K562 (cell line): ENCODE measurements around the gene CHRNA9. TPM values are rescaled to one million over a fixed set of nuclear protein-coding genes. Genes with fewer than 3 reads are reported as not detected.

ENCODE experiments used
- ATAC-seq: fragments of 200-7000 bp; cut with Tn5 transposase; 3 replicates; pipeline ENCODE4 v1.9.1; 2020; ENCODE audit warnings: moderate library complexity
- BruUV-seq: library from RNA; stranded (reverse); fragments of 400-500 nt; replicated peaks from 2 replicates; lab custom pipeline; 2021; lab: Mats Ljungman, UMichigan
- CTCF ChIA-PET: fragments of 300-600 bp; formaldehyde crosslinking; extraction: SDS; loops from one replicate; lab custom pipeline; 2021; ENCODE audit warnings: low intra/inter-chr PET ratio; lab: Yijun Ruan, JAX
- POLR2A ChIA-PET: fragments of 300-600, 350-650 bp; sonication (Branson Sonifier 250); formaldehyde crosslinking; extraction: SDS; loops from one replicate; lab custom pipeline; 2021; ENCODE audit warnings: antibody characterized with exemption, inconsistent platforms; lab: Yijun Ruan, JAX
- DNase-seq, 4 experiments: peaks; one replicate each; pipeline versions ENCODE4 v3.0.0 to v3.0.0-alpha.2; 2011 to 2018; ENCODE audit warnings: low spot score in 3 of 4, mixed read lengths in 3 of 4; ENCODE audit errors: extremely low read depth in 1 of 4
- FAIRE-seq: peaks from 2 replicates; lab custom pipeline; 2011; peaks lifted over from hg19 to GRCh38; lab: Jason Lieb, UNC
- H2AFZ ChIP-seq: 2 replicates; pipeline ENCODE4 v1.6.0; 2011; ENCODE audit warnings: low read depth, low read length, control low read depth, inconsistent platforms
- H3K27ac ChIP-seq: fragments of 200-600 bp; 3 replicates; pipeline ENCODE4 v1.8.0; 2011; ENCODE audit warnings: low read depth, mild to moderate bottlenecking, control low read depth, inconsistent platforms, low read length, moderate library complexity, mixed read lengths; ENCODE audit errors: extremely low read depth
- H3K27me3 ChIP-seq, 2 experiments: fragments of 300-600 bp in 1 of 2; 2 replicates in 1 of 2; 3 replicates in 1 of 2; pipeline versions ENCODE4 v1.6.0 to v1.8.0; 2011; ENCODE audit warnings: inconsistent platforms in 2 of 2, low read length in 2 of 2, mild to moderate bottlenecking in 1 of 2, mixed read lengths in 1 of 2, moderate library complexity in 1 of 2; ENCODE audit not compliant: control insufficient read depth in 2 of 2, insufficient read depth in 2 of 2
- H3K36me3 ChIP-seq: fragments of 300-600 bp; 3 replicates; pipeline ENCODE4 v1.8.0; 2011; ENCODE audit warnings: mild to moderate bottlenecking, low read length, inconsistent platforms; ENCODE audit not compliant: control insufficient read depth, insufficient read depth
- H3K4me1 ChIP-seq, 2 experiments: fragments of 200-600 bp in 1 of 2; replicated peaks in 1 of 2; 2 replicates in 1 of 2; 3 replicates in 1 of 2; pipeline versions ENCODE4 v1.5.1 to v1.8.0; 2011; ENCODE audit warnings: inconsistent platforms in 2 of 2, low read length in 2 of 2, mild to moderate bottlenecking in 1 of 2, mixed read lengths in 1 of 2, moderate library complexity in 1 of 2; ENCODE audit not compliant: control insufficient read depth in 2 of 2, insufficient read depth in 2 of 2
- H3K4me2 ChIP-seq: 2 replicates; pipeline ENCODE4 v1.6.1; 2011; ENCODE audit warnings: low read length, control low read depth, inconsistent platforms, mixed read lengths; ENCODE audit not compliant: insufficient read depth
- H3K4me3 ChIP-seq: fragments of 200-600 bp; sonication (generic), shearing (Covaris generic); 2 replicates; pipeline ENCODE4 v1.5.1; 2016; ENCODE audit warnings: control low read depth, inconsistent platforms
- H3K79me2 ChIP-seq: fragments of 200-600 bp; 3 replicates; pipeline ENCODE4 v1.8.0; 2011; ENCODE audit warnings: low read length, inconsistent platforms; ENCODE audit not compliant: control insufficient read depth, insufficient read depth
- H3K9ac ChIP-seq, 2 experiments: 2 replicates each; pipeline versions ENCODE4 v1.6.0 to v1.6.1; 2011; ENCODE audit warnings: low read depth in 2 of 2, low read length in 2 of 2, control low read depth in 1 of 2, inconsistent platforms in 1 of 2, mild to moderate bottlenecking in 1 of 2, mixed read lengths in 1 of 2; ENCODE audit not compliant: insufficient read depth in 1 of 2
- H3K9me1 ChIP-seq: one replicate; pipeline ENCODE4 v1.6.0; 2011; ENCODE audit warnings: inconsistent platforms, mild to moderate bottlenecking, low read length, moderate library complexity; ENCODE audit not compliant: control insufficient read depth, insufficient read depth
- H3K9me3 ChIP-seq: replicated peaks from 2 replicates; pipeline ENCODE4 v1.5.1; 2011; ENCODE audit warnings: low read depth, low read length, inconsistent platforms; ENCODE audit not compliant: control insufficient read depth, insufficient read depth
- H4K20me1 ChIP-seq: replicated peaks from 2 replicates; pipeline ENCODE4 v1.6.1; 2011; ENCODE audit warnings: low read length, inconsistent platforms, mixed read lengths; ENCODE audit not compliant: control insufficient read depth, insufficient read depth
- PBX2 ChIP-seq, 2 experiments: IDR thresholded peaks in 1 of 2; conservative IDR thresholded peaks in 1 of 2; 2 replicates each; pipeline ENCODE4 v1.6.1; 2016; ENCODE audit warnings: low read depth in 2 of 2, mild to moderate bottlenecking in 1 of 2, missing compliant biosample characterization in 1 of 2, missing genetic modification characterization in 1 of 2, moderate library complexity in 1 of 2
- WGBS: fragments of 100-300 bp; shearing (Covaris generic); methylation state at CpG from one replicate; pipeline ENCODE4 v1.1.6; 2016; ENCODE audit warnings: low coverage, mixed read lengths; ENCODE audit not compliant: insufficient coverage; ENCODE audit errors: missing lambda C conversion rate; 5-methylcytosine and 5-hydroxymethylcytosine counted together
- in situ Hi-C: fragments of 300-500 bp; cut with MboI; formaldehyde crosslinking; loops from 4 replicates; pipeline ENCODE4 v1.15.0; 2018; ENCODE audit warnings: inconsistent platforms, mixed read lengths
- intact Hi-C: fragments of 100-400 bp; cut with micrococcal nuclease; formaldehyde crosslinking; loops from 2 replicates; pipeline ENCODE4 v1.14.2; 2022
- polyA plus RNA-seq, 8 experiments: library from polyadenylated mRNA; depleted of rRNA in 4 of 8; stranded (reverse) in 5 of 8; unstranded in 3 of 8; fragments of >200 nt; fragmentation: Nextera tagmentation in 2 of 8; fragmentation: Illumina TruSeq in 1 of 8; extraction: Ambion mirVana in 2 of 8; extraction: Trizol in 1 of 8; gene quantifications; 2 replicates each; pipeline versions ENCODE4 v1.2.1 to v1.2.3, GENCODE V29; 2011 to 2014; ENCODE audit warnings: inconsistent platforms in 1 of 8, missing spikeins in 1 of 8
- total RNA-seq, 7 experiments: library from RNA; depleted of rRNA in 6 of 7; stranded (reverse); fragments of >200 nt in 6 of 7; fragmentation: Illumina TruSeq in 2 of 7; extraction: Trizol in 2 of 7; gene quantifications; 2 replicates each; pipeline versions ENCODE4 v1.2.1 to v1.2.3, GENCODE V29; 2011 to 2021; ENCODE audit warnings: low replicate concordance in 1 of 7
- TF ChIP-seq, protein P1 (sequence below): fragments of 450-650 bp; conservative IDR thresholded peaks from 2 replicates; pipeline ENCODE4 v1.6.1; 2016; ENCODE audit warnings: missing genetic modification characterization, low read depth, mild to moderate bottlenecking, control low read depth, missing compliant biosample characterization

Gene CHRNA9
- total and polyA plus RNA-seq, 9 of the 15 experiments (the other 6 are each of a cell fraction or from before 2014, with no cell fraction given): not detected

- Histone ChIP-seq H3K4me3 (no peak overlapping the region), H3K27ac (no peak overlapping the region), H3K9ac (no peak overlapping the region), H2AFZ (no peak overlapping the region), H3K79me2 (no peaks in the 10 kb centered on the region), H3K4me1 (no peaks in the 10 kb centered on the region), H3K9me3 (no peaks in the 10 kb centered on the region), H3K36me3 (no peaks in the 10 kb centered on the region), H3K9me1 (no peaks in the 10 kb centered on the region), H3K4me2 (no peak overlapping the region), H4K20me1 (no peaks in the 10 kb centered on the region), H3K27me3 (peaks cover 8 to 25% of the 10 kb centered on the region in 2 experiments)
- ChIA-PET POLR2A (interaction anchor here (0.6 to 1.0 kb wide), 4 partner anchors 10 to 574 kb away, joined by 3 to 5 read pairs (median 4); no protein-coding TSS in a partner anchor), CTCF (no interaction called here)
- BruUV-seq: no TSS peak
- DNase-seq (no peak), ATAC-seq (no peak), FAIRE-seq (no peak)
- intact Hi-C loops (no loop called here), in situ Hi-C loops (no loop called here)
- TF ChIP-seq, protein P1, sequence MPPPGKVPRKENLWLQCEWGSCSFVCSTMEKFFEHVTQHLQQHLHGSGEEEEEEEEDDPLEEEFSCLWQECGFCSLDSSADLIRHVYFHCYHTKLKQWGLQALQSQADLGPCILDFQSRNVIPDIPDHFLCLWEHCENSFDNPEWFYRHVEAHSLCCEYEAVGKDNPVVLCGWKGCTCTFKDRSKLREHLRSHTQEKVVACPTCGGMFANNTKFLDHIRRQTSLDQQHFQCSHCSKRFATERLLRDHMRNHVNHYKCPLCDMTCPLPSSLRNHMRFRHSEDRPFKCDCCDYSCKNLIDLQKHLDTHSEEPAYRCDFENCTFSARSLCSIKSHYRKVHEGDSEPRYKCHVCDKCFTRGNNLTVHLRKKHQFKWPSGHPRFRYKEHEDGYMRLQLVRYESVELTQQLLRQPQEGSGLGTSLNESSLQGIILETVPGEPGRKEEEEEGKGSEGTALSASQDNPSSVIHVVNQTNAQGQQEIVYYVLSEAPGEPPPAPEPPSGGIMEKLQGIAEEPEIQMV (tag): no peak
- 2% methylated on average over 3 of the region's 3 CpGs for WGBS
Measured at GRCh38 chr4:40347472-40347871, 12.3 kb downstream of the CHRNA9 start.

DNA sequence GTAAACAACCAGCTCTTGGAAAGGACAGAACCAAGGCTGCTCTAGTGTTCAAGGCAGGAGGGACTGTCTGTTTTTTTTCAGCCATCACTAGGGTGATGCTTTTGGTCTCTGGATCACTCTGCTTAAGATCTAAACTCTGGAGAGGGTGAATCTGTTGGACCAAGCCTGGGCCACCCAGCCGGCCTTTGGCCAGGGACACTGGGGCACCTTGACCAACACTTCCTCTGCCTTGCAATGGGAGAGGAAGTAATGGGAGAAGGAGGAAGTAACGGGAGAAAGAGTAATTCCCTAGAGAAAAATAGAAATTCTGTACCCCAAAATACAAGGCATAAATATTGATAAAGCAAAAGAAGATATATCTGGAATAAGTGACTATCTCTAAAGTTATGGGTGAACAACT is 12.9 kb downstream of the CHRNA9 start:
- FAIRE-seq (no peak), DNase-seq (no peak)
- no peak overlapping the region for H3K4me3 ChIP-seq
- intact Hi-C loops: no loop called here
- H4K20me1 ChIP-seq: no peaks in the 10 kb centered on the region
- no peaks in the 10 kb centered on the region for H3K36me3 ChIP-seq
- H3K79me2 ChIP-seq: no peaks in the 10 kb centered on the region
- no peak overlapping the region for H3K27ac ChIP-seq
- H3K4me2 ChIP-seq: no peak overlapping the region
- no TSS peak for BruUV-seq
- H3K27me3 ChIP-seq: peaks cover 12 to 22% of the 10 kb centered on the region in 2 experiments
- no peak overlapping the region for H2AFZ ChIP-seq
- no peaks in the 10 kb centered on the region for H3K9me3 ChIP-seq
- H3K9me1 ChIP-seq: no peaks in the 10 kb centered on the region
- no peak overlapping the region for H3K9ac ChIP-seq
- POLR2A ChIA-PET: interaction anchor here (0.6 kb wide), 1 partner anchor 9 kb away, joined by 3 read pairs; no protein-coding TSS in a partner anchor
- TF ChIP-seq PBX2 (CRISPR knock-in tag; IDR thresholded peaks at IDR 0.05; ENCODE audit: low read depth) (no peak), PBX2 (tag; conservative IDR thresholded peaks at IDR 0.05; ENCODE audit: low read depth) (no peak)
- TF ChIP-seq, all 486 proteins: peak for 0
- no peak for ATAC-seq
- in situ Hi-C loops: no loop called here
- WGBS: 0% methylated on average over 2 of the region's 2 CpGs
- CTCF ChIA-PET: no interaction called here
- no peaks in the 10 kb centered on the region for H3K4me1 ChIP-seq
